Neural progenitor cell (in vitro differentiated cells): ENCODE measurements around the gene OLAH. TPM values are rescaled to one million over a fixed set of nuclear protein-coding genes. Genes with fewer than 3 reads are reported as not detected.

Experiments used
- DNase-seq: peaks from one replicate; pipeline ENCODE4 v3.0.0-alpha.2; 2016; ENCODE audit warnings: low spot score
- H2AFZ ChIP-seq: fragments of 200-600 bp; sonication (generic); replicated peaks from 2 replicates; pipeline ENCODE4 v1.6.1; 2016; ENCODE audit warnings: antibody characterized with exemption
- H3F3A ChIP-seq: fragments of 200-600 bp; sonication (generic); 2 replicates; pipeline ENCODE4 v1.6.1; 2016; ENCODE audit warnings: antibody characterized with exemption, low read depth
- H3K27ac ChIP-seq: fragments of 200-600 bp; sonication (generic); 2 replicates; pipeline ENCODE4 v1.5.1; 2016; ENCODE audit warnings: mild to moderate bottlenecking
- H3K27me3 ChIP-seq: fragments of 200-600 bp; sonication (generic); 2 replicates; pipeline ENCODE4 v1.6.1; 2016; ENCODE audit warnings: mild to moderate bottlenecking, moderate library complexity
- H3K36me3 ChIP-seq: fragments of 200-600 bp; sonication (generic); 2 replicates; pipeline ENCODE4 v1.5.1; 2016
- H3K4me1 ChIP-seq: fragments of 200-600 bp; sonication (generic); 2 replicates; pipeline ENCODE4 v1.6.1; 2016; ENCODE audit warnings: mixed run types
- H3K4me2 ChIP-seq: fragments of 200-600 bp; sonication (generic); 2 replicates; pipeline ENCODE4 v1.6.1; 2016
- H3K4me3 ChIP-seq: fragments of 200-600 bp; sonication (generic); 2 replicates; pipeline ENCODE4 v1.5.1; 2016
- H3K79me2 ChIP-seq: fragments of 200-600 bp; sonication (generic); 2 replicates; pipeline ENCODE4 v1.6.1; 2016; ENCODE audit warnings: low read depth
- H3K9ac ChIP-seq: fragments of 200-600 bp; sonication (generic); 2 replicates; pipeline ENCODE4 v1.6.1; 2016
- H3K9me3 ChIP-seq: fragments of 200-600 bp; sonication (generic); 2 replicates; pipeline ENCODE4 v1.5.1; 2016; ENCODE audit warnings: low read depth
- H4K20me1 ChIP-seq: fragments of 200-600 bp; sonication (generic); 2 replicates; pipeline ENCODE4 v1.6.1; 2016; ENCODE audit warnings: low read depth
- H3K27ac Mint-ChIP-seq: 3 replicates; pipeline ENCODE4 v1.8.0; 2021; ENCODE audit warnings: mixed read lengths
- H3K27me3 Mint-ChIP-seq: 2 replicates; pipeline ENCODE4 v1.8.0; 2022; ENCODE audit warnings: low read depth, mild to moderate bottlenecking, inconsistent platforms, moderate library complexity, mixed read lengths; ENCODE audit not compliant: insufficient read depth
- H3K36me3 Mint-ChIP-seq: 3 replicates; pipeline ENCODE4 v1.8.0; 2021; ENCODE audit warnings: mixed read lengths
- H3K4me1 Mint-ChIP-seq: 3 replicates; pipeline ENCODE4 v1.8.0; 2021; ENCODE audit warnings: mixed read lengths
- H3K4me3 Mint-ChIP-seq: 3 replicates; pipeline ENCODE4 v1.8.0; 2021; ENCODE audit warnings: mild to moderate bottlenecking, moderate library complexity, mixed read lengths
- H3K9me3 Mint-ChIP-seq: 3 replicates; pipeline ENCODE4 v1.8.0; 2020; ENCODE audit warnings: mixed read lengths
- CTCF ChIP-seq: fragments of 200-600 bp; sonication (generic); IDR thresholded peaks from 2 replicates; pipeline ENCODE4 v1.5.1; 2017; ENCODE audit warnings: antibody characterized with exemption, mild to moderate bottlenecking
- EZH2 ChIP-seq: fragments of 200-600 bp; sonication (generic); IDR thresholded peaks from 2 replicates; pipeline ENCODE4 v1.6.1; 2017; ENCODE audit warnings: antibody characterized with exemption, mild to moderate bottlenecking, moderate library complexity
- EZH2phosphoT487 ChIP-seq: fragments of 200-600 bp; sonication (generic); IDR thresholded peaks from 2 replicates; pipeline ENCODE4 v1.6.1; 2017; ENCODE audit warnings: antibody characterized with exemption
- total RNA-seq: library from RNA; depleted of rRNA; stranded (reverse); fragments of >200 nt; gene quantifications from 2 replicates; pipeline ENCODE4 v1.2.3, GENCODE V29; 2015; ENCODE audit warnings: low replicate concordance

Gene OLAH
- total RNA-seq, 1 donor from 2014 or later = not detected

GRCh38 chr10:15046626-15047025 lies 2.9 kb downstream of the OLAH start:
- Histone ChIP-seq H3K4me3 (no peak overlapping the region), H3K79me2 (no peaks in the 10 kb centered on the region), H4K20me1 (no peaks in the 10 kb centered on the region), H3K9me3 (no peaks in the 10 kb centered on the region), H3K9ac (no peak overlapping the region), H3K27ac (no peak overlapping the region), H3K27me3 (no peaks in the 10 kb centered on the region), H3K36me3 (no peaks in the 10 kb centered on the region), H3K4me1 (no peaks in the 10 kb centered on the region), H2AFZ (no peak overlapping the region), H3K4me2 (no peak overlapping the region), H3F3A (no peaks in the 10 kb centered on the region)
- DNase-seq = no peak
- H3K9me3 Mint-ChIP-seq = peaks cover 3% of the 10 kb centered on the region
- no peak overlapping the region for H3K4me3 Mint-ChIP-seq
- TF ChIP-seq CTCF (no peak), EZH2 (no peak), EZH2phosphoT487 (no peak)
- H3K27me3 Mint-ChIP-seq = peaks cover under 1% of the 10 kb centered on the region
- H3K4me1 Mint-ChIP-seq = no peaks in the 10 kb centered on the region
- H3K36me3 Mint-ChIP-seq = no peaks in the 10 kb centered on the region
- no peak overlapping the region for H3K27ac Mint-ChIP-seq

- TF ChIP-seq CTCF = no peak
- TF ChIP-seq EZH2 = no peak
- TF ChIP-seq EZH2phosphoT487 = no peak
- Histone ChIP-seq H3F3A (no peaks in the 10 kb centered on the region), H3K4me1 (no peaks in the 10 kb centered on the region), H3K79me2 (no peaks in the 10 kb centered on the region), H3K36me3 (no peaks in the 10 kb centered on the region), H3K4me2 (no peak overlapping the region), H3K9me3 (no peaks in the 10 kb centered on the region), H3K27ac (no peak overlapping the region), H2AFZ (no peak overlapping the region), H3K4me3 (no peak overlapping the region), H3K9ac (no peak overlapping the region), H3K27me3 (no peaks in the 10 kb centered on the region), H4K20me1 (no peaks in the 10 kb centered on the region)
- Mint-ChIP-seq H3K9me3 (no peaks in the 10 kb centered on the region), H3K4me3 (no peak overlapping the region), H3K27ac (no peak overlapping the region), H3K4me1 (no peaks in the 10 kb centered on the region), H3K27me3 (peaks cover 7% of the 10 kb centered on the region), H3K36me3 (no peaks in the 10 kb centered on the region)
- no peak for DNase-seq
These were observed 5.8 kb downstream of the OLAH start for GRCh38 chr10:15049533-15049932.

GRCh38 chr10:15052121-15052520 lies 8.4 kb downstream of the OLAH start:
- Mint-ChIP-seq H3K36me3 (no peaks in the 10 kb centered on the region), H3K27me3 (peaks cover 9% of the 10 kb centered on the region), H3K27ac (no peak overlapping the region), H3K4me3 (no peak overlapping the region), H3K9me3 (no peaks in the 10 kb centered on the region), H3K4me1 (no peaks in the 10 kb centered on the region)
- H3K79me2 ChIP-seq = no peaks in the 10 kb centered on the region
- no peak overlapping the region for H3K9ac ChIP-seq
- H3F3A ChIP-seq = no peaks in the 10 kb centered on the region
- no peak for DNase-seq
- H3K4me3 ChIP-seq = no peak overlapping the region
- no peak overlapping the region for H2AFZ ChIP-seq
- H3K4me2 ChIP-seq = no peak overlapping the region
- no peaks in the 10 kb centered on the region for H3K4me1 ChIP-seq
- no peaks in the 10 kb centered on the region for H3K36me3 ChIP-seq
- TF ChIP-seq CTCF (no peak), EZH2 (no peak), EZH2phosphoT487 (no peak)
- H3K27me3 ChIP-seq = no peaks in the 10 kb centered on the region
- no peaks in the 10 kb centered on the region for H4K20me1 ChIP-seq
- no peak overlapping the region for H3K27ac ChIP-seq
- H3K9me3 ChIP-seq = no peaks in the 10 kb centered on the region

- no peak for DNase-seq
- H3K4me1 Mint-ChIP-seq = no peaks in the 10 kb centered on the region
- no peak overlapping the region for H3K4me3 Mint-ChIP-seq
- H3K27ac ChIP-seq = no peak overlapping the region
- H3F3A ChIP-seq = no peaks in the 10 kb centered on the region
- peaks cover 9% of the 10 kb centered on the region for H3K27me3 Mint-ChIP-seq
- no peak overlapping the region for H3K27ac Mint-ChIP-seq
- no peak overlapping the region for H3K4me2 ChIP-seq
- H3K4me1 ChIP-seq = no peaks in the 10 kb centered on the region
- no peaks in the 10 kb centered on the region for H4K20me1 ChIP-seq
- no peak overlapping the region for H2AFZ ChIP-seq
- H3K36me3 Mint-ChIP-seq = no peaks in the 10 kb centered on the region
- no peak for TF ChIP-seq EZH2phosphoT487
- no peak for TF ChIP-seq EZH2
- TF ChIP-seq CTCF = no peak
- H3K27me3 ChIP-seq = no peaks in the 10 kb centered on the region
- no peaks in the 10 kb centered on the region for H3K79me2 ChIP-seq
- H3K9me3 Mint-ChIP-seq = no peaks in the 10 kb centered on the region
- H3K9me3 ChIP-seq = no peaks in the 10 kb centered on the region
- no peaks in the 10 kb centered on the region for H3K36me3 ChIP-seq
- no peak overlapping the region for H3K4me3 ChIP-seq
- no peak overlapping the region for H3K9ac ChIP-seq
These were observed 9.3 kb downstream of the OLAH start for GRCh38 chr10:15053061-15053460.
